PC-3 (cell line): ENCODE measurements around the gene TRABD2B. TPM values are rescaled to one million over a fixed set of nuclear protein-coding genes. Genes with fewer than 3 reads are reported as not detected.

ENCODE experiments used
- ATAC-seq: fragments of 200-7000 bp; cut with Tn5 transposase; 2 replicates; pipeline ENCODE4 v1.9.1; 2020; ENCODE audit warnings: mild to moderate bottlenecking, moderate library complexity
- BruUV-seq: library from RNA; stranded (reverse); fragments of 400-500 nt; replicated peaks from 2 replicates; lab custom pipeline; 2021; lab: Mats Ljungman, UMichigan
- CTCF ChIA-PET: fragments of 300-600 bp; sonication (Branson Sonifier 250); formaldehyde crosslinking; loops from one replicate; lab custom pipeline; 2022; ENCODE audit warnings: antibody characterized with exemption; lab: Charles Lee
- POLR2A ChIA-PET: fragments of 300-600 bp; sonication (Branson Sonifier 250); formaldehyde crosslinking; loops from one replicate; lab custom pipeline; 2022; ENCODE audit warnings: antibody characterized with exemption; ENCODE audit not compliant: unreplicated experiment; lab: Charles Lee
- DNase-seq: peaks from one replicate; pipeline ENCODE4 v3.0.0-alpha.2; 2015
- H2AFZ ChIP-seq: fragments of 300-600 bp; sonication (generic); 2 replicates; pipeline ENCODE4 v1.6.0; 2016; ENCODE audit warnings: antibody characterized with exemption, low read length
- H3F3A ChIP-seq: fragments of 300-600 bp; sonication (generic); one replicate; pipeline ENCODE4 v1.6.0; 2017; ENCODE audit warnings: antibody characterized with exemption, low read length, control low read depth, mild to moderate bottlenecking; ENCODE audit not compliant: unreplicated experiment
- H3K27ac ChIP-seq: fragments of 300-600 bp; sonication (generic); 2 replicates; pipeline ENCODE4 v1.5.1; 2016; ENCODE audit warnings: mild to moderate bottlenecking, low read length
- H3K27me3 ChIP-seq: fragments of 300-600 bp; sonication (generic); 2 replicates; pipeline ENCODE4 v1.6.1; 2016; ENCODE audit warnings: low read length, mixed read lengths
- H3K36me3 ChIP-seq: fragments of 300-600 bp; sonication (generic); 2 replicates; pipeline ENCODE4 v1.6.1; 2016; ENCODE audit warnings: low read depth, mixed run types, low read length, mixed read lengths
- H3K4me1 ChIP-seq: fragments of 300-600 bp; sonication (generic); 2 replicates; pipeline ENCODE4 v1.5.1; 2016; ENCODE audit warnings: low read length; ENCODE audit not compliant: insufficient read depth
- H3K4me2 ChIP-seq: fragments of 300-600 bp; sonication (generic); 2 replicates; pipeline ENCODE4 v1.6.0; 2016; ENCODE audit warnings: low read length
- H3K4me3 ChIP-seq: fragments of 300-600 bp; sonication (generic); 2 replicates; pipeline ENCODE4 v1.5.1; 2016; ENCODE audit warnings: mild to moderate bottlenecking, low read length, mixed read lengths
- H3K79me2 ChIP-seq: fragments of 300-600 bp; sonication (generic); 2 replicates; pipeline ENCODE4 v1.6.1; 2017; ENCODE audit warnings: low read length, mixed read lengths
- H3K9ac ChIP-seq: fragments of 300-600 bp; sonication (generic); 2 replicates; pipeline ENCODE4 v1.6.0; 2016; ENCODE audit warnings: mild to moderate bottlenecking, low read length
- H3K9me2 ChIP-seq: fragments of 300-600 bp; sonication (generic); replicated peaks from 2 replicates; pipeline ENCODE4 v1.6.1; 2016; ENCODE audit warnings: mixed run types, low read length, mixed read lengths
- H3K9me3 ChIP-seq: fragments of 300-600 bp; sonication (generic); 2 replicates; pipeline ENCODE4 v1.6.1; 2016; ENCODE audit warnings: low read length, mixed read lengths
- H4K20me1 ChIP-seq: fragments of 300-600 bp; sonication (generic); 2 replicates; pipeline ENCODE4 v1.6.1; 2016; ENCODE audit warnings: low read length, mixed read lengths
- EZH2 ChIP-seq: fragments of 300-600 bp; sonication (generic); IDR thresholded peaks from one replicate; pipeline ENCODE4 v1.6.1; 2017; ENCODE audit warnings: antibody characterized with exemption, mild to moderate bottlenecking, low read length; ENCODE audit not compliant: unreplicated experiment
- EZH2phosphoT487 ChIP-seq: fragments of 300-600 bp; sonication (generic); IDR thresholded peaks from 2 replicates; pipeline ENCODE4 v1.6.1; 2018; ENCODE audit warnings: mild to moderate bottlenecking, antibody characterized with exemption, low read length, borderline replicate concordance
- intact Hi-C: fragments of 100-400 bp; cut with micrococcal nuclease; formaldehyde crosslinking; loops from 2 replicates; pipeline ENCODE4 v1.9.0; 2023
- total RNA-seq: library from RNA; depleted of rRNA; stranded (reverse); fragments of >200 nt; gene quantifications from 2 replicates; pipeline ENCODE4 v1.2.3, GENCODE V29; 2014; rRNA removed
- TF ChIP-seq, protein P1 (sequence below): fragments of 300-600 bp; sonication (generic); conservative IDR thresholded peaks from 2 replicates; pipeline ENCODE4 v1.5.1; 2017; ENCODE audit warnings: antibody characterized with exemption, low read depth, mild to moderate bottlenecking, low read length

Gene TRABD2B
- total RNA-seq, 1 experiment from 2014 or later = 0.44 TPM

GRCh38 chr1:47711848-47712492 lies 285.2 kb downstream of the TRABD2B start:
- Histone ChIP-seq H3K27ac (no peak overlapping the region), H3K9ac (no peak overlapping the region), H3K4me2 (no peak overlapping the region), H3F3A (no peaks in the 10 kb centered on the region), H3K9me2 (no peaks in the 10 kb centered on the region), H3K36me3 (no peaks in the 10 kb centered on the region), H2AFZ (no peak overlapping the region), H3K4me3 (no peak overlapping the region), H3K9me3 (no peaks in the 10 kb centered on the region), H3K4me1 (peaks cover 17% of the 10 kb centered on the region), H4K20me1 (no peaks in the 10 kb centered on the region), H3K79me2 (no peaks in the 10 kb centered on the region), H3K27me3 (peaks cover 92% of the 10 kb centered on the region)
- POLR2A ChIA-PET = no interaction called here
- DNase-seq (no peak), ATAC-seq (no peak)
- BruUV-seq = no TSS peak
- TF ChIP-seq EZH2phosphoT487 (no peak), EZH2 (no peak)
- TF ChIP-seq, protein P1, sequence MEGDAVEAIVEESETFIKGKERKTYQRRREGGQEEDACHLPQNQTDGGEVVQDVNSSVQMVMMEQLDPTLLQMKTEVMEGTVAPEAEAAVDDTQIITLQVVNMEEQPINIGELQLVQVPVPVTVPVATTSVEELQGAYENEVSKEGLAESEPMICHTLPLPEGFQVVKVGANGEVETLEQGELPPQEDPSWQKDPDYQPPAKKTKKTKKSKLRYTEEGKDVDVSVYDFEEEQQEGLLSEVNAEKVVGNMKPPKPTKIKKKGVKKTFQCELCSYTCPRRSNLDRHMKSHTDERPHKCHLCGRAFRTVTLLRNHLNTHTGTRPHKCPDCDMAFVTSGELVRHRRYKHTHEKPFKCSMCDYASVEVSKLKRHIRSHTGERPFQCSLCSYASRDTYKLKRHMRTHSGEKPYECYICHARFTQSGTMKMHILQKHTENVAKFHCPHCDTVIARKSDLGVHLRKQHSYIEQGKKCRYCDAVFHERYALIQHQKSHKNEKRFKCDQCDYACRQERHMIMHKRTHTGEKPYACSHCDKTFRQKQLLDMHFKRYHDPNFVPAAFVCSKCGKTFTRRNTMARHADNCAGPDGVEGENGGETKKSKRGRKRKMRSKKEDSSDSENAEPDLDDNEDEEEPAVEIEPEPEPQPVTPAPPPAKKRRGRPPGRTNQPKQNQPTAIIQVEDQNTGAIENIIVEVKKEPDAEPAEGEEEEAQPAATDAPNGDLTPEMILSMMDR = no peak
- CTCF ChIA-PET = interaction anchor here (1.4 kb wide), 1 partner anchor 14 kb away, joined by 3 read pairs; no protein-coding TSS in a partner anchor
- intact Hi-C loops = no loop called here

- POLR2A ChIA-PET = no interaction called here
- CTCF ChIA-PET = interaction anchor here (1.0 to 1.4 kb wide), 2 partner anchors 15 to 18 kb away, joined by 3 read pairs; no protein-coding TSS in a partner anchor
- H3K27ac ChIP-seq = no peak overlapping the region
- H2AFZ ChIP-seq = no peak overlapping the region
- no peak overlapping the region for H3K4me3 ChIP-seq
- intact Hi-C loops = no loop called here
- no TSS peak for BruUV-seq
- H3K79me2 ChIP-seq = no peaks in the 10 kb centered on the region
- peaks cover 86% of the 10 kb centered on the region for H3K27me3 ChIP-seq
- no peaks in the 10 kb centered on the region for H3K9me3 ChIP-seq
- H3K9me2 ChIP-seq = no peaks in the 10 kb centered on the region
- DNase-seq (no peak), ATAC-seq (no peak)
- no peaks in the 10 kb centered on the region for H3F3A ChIP-seq
- no peaks in the 10 kb centered on the region for H3K36me3 ChIP-seq
- H3K4me2 ChIP-seq = peak overlapping the region; percentile 87
- H4K20me1 ChIP-seq = no peaks in the 10 kb centered on the region
- peaks cover 17% of the 10 kb centered on the region for H3K4me1 ChIP-seq
- no peak for TF ChIP-seq EZH2
- TF ChIP-seq, protein P1 = no peak
- TF ChIP-seq EZH2phosphoT487 = no peak
- no peak overlapping the region for H3K9ac ChIP-seq
These were observed 285.9 kb downstream of the TRABD2B start for GRCh38 chr1:47711184-47711847.

Other genes with a start within 250 kb of the TRABD2B start
- gene SLC5A9, start 225.3 kb upstream of the TRABD2B start, total RNA-seq = not detected in 2 replicates